PC-3 (cell line): ENCODE results near the gene DNAJC6.

ENCODE experiments used
- EZH2 ChIP-seq: fragments of 300-600 bp; sonication (generic); IDR thresholded peaks from one replicate; pipeline ENCODE4 v1.6.1; 2017; ENCODE audit warnings: antibody characterized with exemption, mild to moderate bottlenecking, low read length; ENCODE audit not compliant: unreplicated experiment
- TF ChIP-seq, protein P1 (sequence below): fragments of 300-600 bp; sonication (generic); conservative IDR thresholded peaks from 2 replicates; pipeline ENCODE4 v1.5.1; 2017; ENCODE audit warnings: antibody characterized with exemption, low read depth, mild to moderate bottlenecking, low read length

DNA sequence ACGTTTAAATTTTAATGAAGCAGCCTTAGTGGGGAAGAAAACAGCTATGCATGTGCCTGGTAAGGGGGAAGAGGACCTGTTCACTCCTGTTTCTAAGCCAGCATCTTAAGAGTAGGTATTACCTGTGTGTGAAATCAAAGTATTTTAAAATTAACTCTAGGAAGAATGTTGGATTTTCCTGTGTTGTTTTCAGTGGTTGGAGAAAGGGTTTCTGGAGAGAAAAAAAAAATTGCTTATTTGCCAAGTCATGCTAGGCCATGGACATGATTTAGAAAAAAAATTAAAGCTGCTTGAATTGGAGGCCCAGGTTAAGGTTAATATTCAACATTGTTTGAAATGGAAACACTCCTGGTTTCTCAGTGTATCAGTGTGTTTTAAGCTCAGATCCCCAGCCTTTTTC lies 42.9 kb upstream of the DNAJC6 start:
- TF ChIP-seq, protein P1, sequence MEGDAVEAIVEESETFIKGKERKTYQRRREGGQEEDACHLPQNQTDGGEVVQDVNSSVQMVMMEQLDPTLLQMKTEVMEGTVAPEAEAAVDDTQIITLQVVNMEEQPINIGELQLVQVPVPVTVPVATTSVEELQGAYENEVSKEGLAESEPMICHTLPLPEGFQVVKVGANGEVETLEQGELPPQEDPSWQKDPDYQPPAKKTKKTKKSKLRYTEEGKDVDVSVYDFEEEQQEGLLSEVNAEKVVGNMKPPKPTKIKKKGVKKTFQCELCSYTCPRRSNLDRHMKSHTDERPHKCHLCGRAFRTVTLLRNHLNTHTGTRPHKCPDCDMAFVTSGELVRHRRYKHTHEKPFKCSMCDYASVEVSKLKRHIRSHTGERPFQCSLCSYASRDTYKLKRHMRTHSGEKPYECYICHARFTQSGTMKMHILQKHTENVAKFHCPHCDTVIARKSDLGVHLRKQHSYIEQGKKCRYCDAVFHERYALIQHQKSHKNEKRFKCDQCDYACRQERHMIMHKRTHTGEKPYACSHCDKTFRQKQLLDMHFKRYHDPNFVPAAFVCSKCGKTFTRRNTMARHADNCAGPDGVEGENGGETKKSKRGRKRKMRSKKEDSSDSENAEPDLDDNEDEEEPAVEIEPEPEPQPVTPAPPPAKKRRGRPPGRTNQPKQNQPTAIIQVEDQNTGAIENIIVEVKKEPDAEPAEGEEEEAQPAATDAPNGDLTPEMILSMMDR: no peak
- no peak for TF ChIP-seq EZH2
